Measurements from ENCODE around the gene ARHGAP26. TPM values are rescaled to one million over a fixed set of nuclear protein-coding genes. Genes with fewer than 3 reads are reported as not detected.

Gene ARHGAP26
- total RNA-seq, 1 donor from 2014 or later = 7.4 TPM

DNA sequence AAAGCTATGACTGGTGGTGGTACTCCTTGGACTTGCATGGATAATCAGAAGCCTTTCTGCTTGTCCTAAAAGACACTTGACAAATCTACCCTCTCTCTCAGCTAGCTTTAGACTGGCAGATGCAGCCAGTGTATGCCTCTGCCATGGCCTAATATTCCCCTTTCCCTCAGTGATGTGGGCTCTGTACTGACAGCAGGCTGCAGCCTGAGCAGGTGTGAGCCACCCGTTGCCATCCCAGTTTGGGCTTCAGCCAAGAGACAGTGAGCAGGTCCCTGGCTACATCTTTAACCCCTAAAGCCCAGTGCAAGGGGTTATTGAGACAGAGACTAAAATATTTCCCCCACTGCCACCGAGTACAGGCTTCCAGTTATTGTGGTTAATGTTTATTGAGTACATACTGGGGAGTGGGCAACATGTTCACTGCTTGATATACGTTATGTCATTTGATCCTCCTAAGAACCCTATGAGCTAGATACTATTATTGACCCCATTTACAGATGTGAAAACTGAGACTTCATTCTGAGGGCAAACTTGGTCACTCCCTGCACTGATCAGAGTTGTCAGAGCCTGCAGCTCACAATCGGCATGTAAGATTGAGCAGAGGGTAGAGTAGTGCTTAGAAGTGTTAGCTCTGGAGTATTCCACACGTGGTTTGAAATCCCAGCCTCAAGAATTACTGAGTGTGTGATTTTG, 254.2 kb downstream of the ARHGAP26 start:
- DNase-seq (ENCODE audit: low spot score) = no peak
- ATAC-seq = no peak

DNA sequence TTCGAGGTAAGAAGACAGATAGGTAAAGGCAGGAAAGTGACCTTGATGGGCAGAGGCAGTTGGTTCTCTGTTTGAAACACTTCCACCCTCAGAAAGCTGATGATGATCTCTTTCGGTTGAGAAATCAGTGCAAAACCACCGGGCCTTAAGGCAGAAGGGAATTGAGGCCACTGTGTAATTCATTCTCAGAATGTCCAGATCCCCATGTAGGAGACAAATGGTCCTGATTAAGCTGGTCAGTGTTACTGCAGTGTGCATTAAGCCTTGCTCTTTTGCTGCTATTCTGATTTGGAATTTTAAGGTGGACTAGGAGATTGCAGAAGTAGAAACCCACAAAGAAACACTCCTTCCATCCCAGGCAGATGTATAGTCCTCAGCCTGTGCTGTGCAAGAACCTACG, 255.2 kb downstream of the ARHGAP26 start:
- no peak for DNase-seq (ENCODE audit: low spot score)
- ATAC-seq = no peak

- ATAC-seq (no peak), DNase-seq (ENCODE audit: low spot score) (no peak)
Measured at GRCh38 chr5:143025971-143026370, 255.8 kb downstream of the ARHGAP26 start.

DNA sequence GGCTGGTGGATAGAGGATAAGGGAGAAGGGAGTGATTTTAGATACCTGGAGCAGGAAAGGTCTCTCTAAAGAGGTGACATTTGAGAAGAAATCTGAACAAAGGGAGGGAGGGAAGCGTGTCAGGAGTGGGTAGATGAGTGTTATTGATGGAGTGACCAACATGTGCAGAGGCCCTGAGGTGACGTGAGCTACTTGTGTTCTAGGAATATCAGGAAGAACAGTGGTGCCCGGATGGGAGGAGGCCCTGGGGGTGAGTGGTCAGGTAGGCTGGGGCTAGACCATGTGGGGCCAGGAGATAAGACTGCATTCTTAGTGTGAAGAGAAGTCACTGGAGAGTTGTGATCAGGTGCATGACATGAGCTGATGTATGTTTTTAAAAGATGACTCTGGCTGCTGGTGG, 256.2 kb downstream of the ARHGAP26 start:
- DNase-seq (ENCODE audit: low spot score) (no peak), ATAC-seq (no peak)

GRCh38 chr5:143029293-143029692, 259.1 kb downstream of the ARHGAP26 start:
- no peak for ATAC-seq
- no peak for DNase-seq (ENCODE audit: low spot score)

DNA sequence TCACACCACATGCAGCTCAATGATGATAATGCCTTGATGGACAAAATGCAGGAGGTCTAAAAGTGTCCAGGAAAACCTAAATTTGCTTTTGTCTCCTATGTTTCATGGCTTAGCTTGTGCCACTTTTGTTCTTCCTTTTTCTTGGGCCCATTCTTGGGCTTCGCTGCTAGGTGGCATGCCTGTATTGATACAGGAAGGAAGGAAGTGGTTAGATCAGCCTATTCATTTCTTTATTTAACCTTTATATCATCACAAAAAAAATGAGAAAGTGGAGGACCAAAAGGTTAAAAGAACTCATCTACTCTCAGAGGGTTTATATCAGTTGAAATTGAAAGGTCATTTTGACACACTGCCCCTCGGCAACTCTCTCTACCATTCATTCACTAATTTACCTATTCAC, 260.2 kb downstream of the ARHGAP26 start:
- DNase-seq (ENCODE audit: low spot score) (no peak), ATAC-seq (no peak)

DNA sequence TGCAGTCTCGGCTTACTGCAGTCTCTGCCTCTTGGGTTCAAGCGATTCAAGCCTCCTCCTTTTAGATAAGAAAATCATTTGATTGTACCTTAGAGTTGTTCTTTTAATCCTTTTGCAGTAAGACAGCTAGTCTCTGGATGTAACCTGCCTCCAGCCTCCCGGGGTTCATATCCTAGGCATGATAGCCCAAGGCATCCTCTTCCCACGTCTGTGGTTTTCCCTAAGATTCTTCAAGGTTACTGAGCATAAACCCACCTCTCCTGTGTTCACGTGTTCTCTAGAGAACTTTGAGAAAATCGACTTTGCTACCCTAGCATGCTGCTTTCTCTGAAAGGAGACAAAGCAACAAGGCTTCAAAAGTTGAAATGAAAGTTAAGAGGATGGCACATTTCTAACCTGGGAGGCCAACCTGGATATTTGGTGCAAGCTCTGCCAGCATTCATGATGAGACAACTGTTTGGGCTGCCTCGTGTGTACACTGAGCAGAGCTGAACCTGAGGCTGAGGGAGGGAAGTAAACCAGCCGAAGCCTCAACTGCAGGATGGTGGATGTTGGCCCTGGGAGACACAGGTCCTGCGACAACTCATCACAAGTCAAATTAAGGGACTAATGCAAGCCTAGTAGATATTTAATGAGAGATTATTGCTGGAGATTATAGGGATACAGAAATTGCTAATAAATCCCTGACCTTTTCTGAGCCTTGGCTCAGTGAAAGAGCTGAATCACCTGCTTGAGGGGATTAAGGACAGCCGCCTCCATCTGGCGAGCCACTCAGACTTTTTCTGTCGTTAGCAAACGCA, 261.8 kb downstream of the ARHGAP26 start:
- DNase-seq (ENCODE audit: low spot score) = no peak
- ATAC-seq = no peak

- ATAC-seq = no peak
- no peak for DNase-seq (ENCODE audit: low spot score)
Measured at GRCh38 chr5:143032581-143032836, 262.3 kb downstream of the ARHGAP26 start.

DNA sequence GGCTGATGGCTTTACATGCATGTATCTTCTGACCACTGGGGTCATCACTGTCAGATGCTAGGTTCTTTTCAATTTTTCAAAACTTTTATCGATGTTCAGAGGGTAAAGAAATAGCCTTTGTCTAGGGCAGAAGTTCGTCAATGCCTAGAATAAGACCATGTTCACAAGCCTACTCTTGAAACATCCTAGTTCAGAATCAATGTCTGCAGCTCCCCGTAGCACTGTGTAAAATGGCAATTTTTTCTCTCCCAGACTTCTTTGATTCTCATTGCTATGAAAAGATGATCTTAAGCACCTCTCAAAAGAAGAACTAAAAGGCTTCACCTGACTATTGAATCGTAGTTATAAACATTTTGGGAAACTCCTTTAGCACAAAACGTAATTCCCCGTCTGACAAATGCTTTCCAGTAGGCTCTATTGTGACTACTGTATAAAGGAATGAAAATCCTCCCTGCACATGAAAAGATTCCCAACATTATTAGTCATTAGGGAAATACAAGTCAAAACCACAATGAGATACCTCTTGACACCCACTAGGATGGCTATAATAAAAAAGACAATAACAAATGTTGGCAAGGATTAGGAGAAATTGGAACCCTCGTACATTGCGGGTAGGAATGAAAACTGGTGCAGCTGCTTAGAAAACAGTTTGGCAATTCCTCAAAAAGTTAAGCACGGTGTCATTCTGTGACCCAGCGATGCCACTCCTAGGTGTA, 263.5 kb downstream of the ARHGAP26 start:
- DNase-seq (ENCODE audit: low spot score) = no peak
- no peak for ATAC-seq

DNA sequence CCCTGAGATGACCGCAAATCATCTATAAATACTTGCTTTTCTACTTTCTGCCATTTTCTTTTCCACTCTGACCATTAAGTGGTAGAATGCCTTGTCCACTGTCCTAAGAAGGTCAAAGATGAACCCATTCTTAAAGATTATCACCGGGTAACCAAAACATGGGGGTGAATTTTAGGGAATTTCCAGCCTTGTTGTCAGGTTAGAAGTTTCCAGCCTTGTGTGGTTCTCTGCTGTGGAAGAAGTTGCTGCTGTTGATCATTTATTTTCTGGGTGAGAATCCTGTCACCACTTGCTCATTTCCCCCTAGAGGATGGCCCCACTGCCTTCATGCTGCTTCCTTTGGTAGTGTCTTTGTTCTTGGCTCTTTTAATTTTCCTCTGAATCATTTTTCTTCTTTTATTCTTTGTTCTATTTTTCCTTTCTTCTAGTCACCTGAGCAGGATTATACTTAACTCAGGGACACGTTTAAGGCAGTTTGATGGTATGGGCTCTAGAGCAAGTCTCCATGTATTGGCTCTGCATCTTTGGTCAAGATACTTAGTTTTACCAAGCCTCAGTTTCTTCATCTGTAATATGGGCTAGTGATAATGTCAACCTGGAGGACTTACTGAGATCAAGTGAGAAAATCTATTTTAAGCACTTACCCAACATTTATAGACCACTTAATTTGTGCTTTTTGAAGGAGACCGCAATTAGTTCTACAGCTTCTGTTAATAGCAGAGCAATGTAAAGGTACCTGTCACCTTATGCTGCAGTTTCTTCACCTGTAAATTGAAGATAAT, 266.2 kb downstream of the ARHGAP26 start:
- ATAC-seq (no peak), DNase-seq (ENCODE audit: low spot score) (no peak)

- DNase-seq (ENCODE audit: low spot score) (no peak), ATAC-seq (no peak)
Measured at GRCh38 chr5:143037071-143037470, 266.9 kb downstream of the ARHGAP26 start.

DNA sequence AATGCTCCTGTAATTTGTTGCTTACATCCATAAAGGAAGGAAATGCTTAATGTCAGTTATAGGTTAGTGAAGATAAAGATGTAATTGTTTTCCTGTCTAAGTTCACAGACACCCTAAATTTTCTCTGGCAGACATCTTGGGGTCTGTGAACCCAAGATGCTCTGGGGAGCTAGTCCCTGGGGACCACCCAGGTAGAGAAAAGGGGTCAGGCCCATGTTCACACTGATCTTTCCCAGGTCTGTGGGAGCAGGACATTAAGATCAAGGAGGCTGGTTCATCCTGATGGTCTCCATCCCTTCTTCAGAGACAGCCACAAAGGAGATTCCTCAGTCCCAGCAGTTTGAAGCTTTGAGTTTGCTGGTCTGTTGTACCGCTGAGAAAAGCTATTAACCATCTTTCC, 267.5 kb downstream of the ARHGAP26 start:
- ATAC-seq (no peak), DNase-seq (ENCODE audit: low spot score) (no peak)

DNA sequence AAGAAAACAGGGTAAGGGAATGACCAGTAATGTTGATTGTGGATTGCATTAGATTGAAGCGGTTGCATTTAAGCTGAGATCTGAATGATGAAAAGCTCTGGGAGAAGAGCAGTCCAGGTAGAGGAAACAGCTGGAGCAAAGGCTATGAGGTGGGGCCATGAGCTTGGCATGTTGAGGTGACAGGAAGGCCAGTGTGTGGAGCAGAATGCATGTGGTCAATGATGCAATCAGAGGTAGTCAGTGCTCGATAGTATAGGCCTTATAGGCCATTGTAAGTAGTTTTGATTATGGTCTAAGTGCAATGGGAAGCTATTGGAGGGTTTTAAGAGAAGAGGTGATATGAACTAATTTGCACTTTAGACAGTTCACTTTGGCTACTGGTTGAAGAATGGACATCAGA, 270.4 kb downstream of the ARHGAP26 start:
- DNase-seq (ENCODE audit: low spot score) (no peak), ATAC-seq (no peak)

GRCh38 chr5:143041461-143041860, 271.3 kb downstream of the ARHGAP26 start:
- no peak for ATAC-seq
- no peak for DNase-seq (ENCODE audit: low spot score)

- no peak for DNase-seq (ENCODE audit: low spot score)
- no peak for ATAC-seq
Measured at GRCh38 chr5:143041972-143042770, 272.0 kb downstream of the ARHGAP26 start.

DNA sequence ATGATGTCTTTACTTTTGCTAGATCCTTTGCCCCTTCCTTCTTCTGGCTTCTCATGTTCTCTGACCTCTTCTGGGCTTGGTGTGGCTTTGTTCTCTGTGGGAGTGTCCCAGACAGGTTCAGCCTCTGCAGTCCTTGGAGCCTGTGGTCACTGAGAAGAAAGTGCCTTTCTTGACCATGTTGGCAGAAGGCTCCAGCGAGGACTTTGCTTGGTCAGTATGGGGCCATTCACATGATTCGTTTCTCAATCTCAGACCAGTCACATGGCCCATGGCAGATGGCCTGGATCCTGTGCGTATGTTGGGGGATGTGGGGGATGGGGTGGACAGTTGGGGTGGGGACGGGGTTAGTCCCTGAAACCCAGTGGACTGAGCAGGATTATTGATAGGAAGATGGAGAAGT, 274.1 kb downstream of the ARHGAP26 start:
- no peak for DNase-seq (ENCODE audit: low spot score)
- no peak for ATAC-seq

DNA sequence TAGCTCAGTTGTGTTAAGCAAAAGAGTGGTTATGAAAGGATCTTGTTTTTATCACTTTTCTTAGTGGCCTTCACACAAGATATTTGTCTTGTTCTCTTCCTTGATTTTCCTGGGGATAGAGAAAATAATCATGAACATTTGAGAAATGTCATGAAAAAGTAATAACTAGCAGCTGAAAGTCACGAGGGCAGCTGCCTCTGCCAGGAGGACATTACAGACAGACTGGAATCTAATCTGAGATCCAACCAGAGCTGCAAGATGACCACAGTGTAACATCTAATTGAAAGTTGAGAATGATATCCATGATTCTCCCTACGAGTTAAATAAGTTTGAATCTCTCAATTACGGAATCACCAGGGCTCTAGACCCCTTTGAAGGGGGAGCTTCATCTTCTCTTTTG, 274.9 kb downstream of the ARHGAP26 start:
- DNase-seq (ENCODE audit: low spot score) (no peak), ATAC-seq (no peak)

- no peak for DNase-seq (ENCODE audit: low spot score)
- ATAC-seq = no peak
Measured at GRCh38 chr5:143046314-143046713, 276.1 kb downstream of the ARHGAP26 start.

- ATAC-seq (no peak), DNase-seq (ENCODE audit: low spot score) (no peak)
Measured at GRCh38 chr5:143047091-143047490, 276.9 kb downstream of the ARHGAP26 start.

DNA sequence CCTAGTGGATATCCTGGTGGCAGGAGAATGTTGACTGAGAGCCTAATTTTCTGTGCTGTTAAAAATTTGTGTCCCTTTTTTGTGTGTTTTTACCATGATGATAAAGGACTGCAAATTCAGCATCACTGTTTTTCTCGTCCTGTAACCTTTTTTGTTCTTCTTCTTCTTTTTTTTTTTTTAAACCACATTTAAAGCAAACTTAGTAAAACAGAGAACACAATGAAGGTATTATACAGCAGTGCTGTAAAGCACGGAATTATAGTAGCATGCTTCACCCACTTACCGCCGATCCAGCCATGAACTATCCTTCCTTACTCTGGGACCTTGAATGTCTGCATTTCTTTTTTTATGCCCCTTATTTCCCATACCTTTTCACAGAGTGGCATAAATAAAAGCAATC, 280.0 kb downstream of the ARHGAP26 start:
- DNase-seq (ENCODE audit: low spot score) (no peak), ATAC-seq (no peak)
